Esophagus (tissue), 2 donors: ENCODE measurements around the gene HDAC9. TPM values are rescaled to one million over a fixed set of nuclear protein-coding genes. Genes with fewer than 3 reads are reported as not detected.

Experiments used
- H3K27ac ChIP-seq, 2 donors: one replicate each; pipeline ENCODE4 v1.5.1; 2013; ENCODE audit warnings: low read depth in 2 of 2, mild to moderate bottlenecking in 2 of 2, inconsistent platforms in 1 of 2, low read length in 1 of 2, moderate library complexity in 1 of 2
- H3K27me3 ChIP-seq, 2 donors: one replicate each; pipeline ENCODE4 v1.6.1; 2013; ENCODE audit warnings: low read length in 2 of 2, control low read depth in 1 of 2, mild to moderate bottlenecking in 1 of 2; ENCODE audit not compliant: insufficient read depth in 2 of 2, control insufficient read depth in 1 of 2
- H3K36me3 ChIP-seq, 2 donors: one replicate each; pipeline ENCODE4 v1.6.1; 2013; ENCODE audit warnings: low read length in 1 of 2; ENCODE audit not compliant: control insufficient read depth in 2 of 2, insufficient read depth in 2 of 2
- H3K4me1 ChIP-seq, 2 donors: one replicate each; pipeline ENCODE4 v1.6.1; 2013; ENCODE audit warnings: low read length in 1 of 2; ENCODE audit not compliant: control insufficient read depth in 2 of 2, insufficient read depth in 2 of 2
- H3K4me3 ChIP-seq, 2 donors: one replicate each; pipeline ENCODE4 v1.5.1; 2013; ENCODE audit warnings: low read length in 2 of 2, mild to moderate bottlenecking in 2 of 2, low read depth in 1 of 2, moderate library complexity in 1 of 2
- H3K9me3 ChIP-seq, 2 donors: one replicate each; pipeline ENCODE4 v1.6.1; 2013; ENCODE audit warnings: mild to moderate bottlenecking in 2 of 2, low read depth in 1 of 2, low read length in 1 of 2, moderate library complexity in 1 of 2; ENCODE audit not compliant: control insufficient read depth in 2 of 2, insufficient read depth in 1 of 2
- WGBS, 2 donors: extraction: QIAGEN DNeasy Blood & Tissue Kit; methylation state at CpG; one replicate each; pipeline ENCODE4 v1.1.7; 2013; 5-methylcytosine and 5-hydroxymethylcytosine counted together
- polyA plus RNA-seq, 2 donors: library from polyadenylated mRNA; stranded (reverse); fragments of 200-250 nt; gene quantifications; one replicate each; pipeline ENCODE4 v1.2.3, GENCODE V29; 2013
- donor health status: healthy with polysubstance abuse.
- donor health status: Bipolar disorder and iron deficiency.

HDAC9 gene
- polyA plus RNA-seq, 2 donors = 0.69 to 1.1 TPM

- Histone ChIP-seq H3K9me3 (no peaks in the 10 kb centered on the region), H3K36me3 (no peaks in the 10 kb centered on the region), H3K4me3 (no peak overlapping the region), H3K27ac (no peak overlapping the region), H3K4me1 (no peaks in the 10 kb centered on the region), H3K27me3 (no peaks in the 10 kb centered on the region)
- WGBS, 2 donors = 58% methylated on average over 2 of the region's 2 CpGs
Measured at GRCh38 chr7:18771834-18772566, 276.5 kb downstream of the HDAC9 start.

GRCh38 chr7:18772567-18772965, 277.0 kb downstream of the HDAC9 start:
- Histone ChIP-seq H3K27ac (no peak overlapping the region), H3K36me3 (no peaks in the 10 kb centered on the region), H3K27me3 (no peaks in the 10 kb centered on the region), H3K9me3 (no peaks in the 10 kb centered on the region), H3K4me1 (no peaks in the 10 kb centered on the region), H3K4me3 (no peak overlapping the region)
- 72 to 87% methylated on average over 1 of the region's 1 CpG for WGBS, 2 donors

- no peak overlapping the region for H3K27ac ChIP-seq
- H3K4me1 ChIP-seq = no peaks in the 10 kb centered on the region
- H3K9me3 ChIP-seq = no peaks in the 10 kb centered on the region
- WGBS, 2 donors = 83 to 92% methylated on average over 2 of the region's 2 CpGs
- no peaks in the 10 kb centered on the region for H3K36me3 ChIP-seq
- H3K27me3 ChIP-seq = no peaks in the 10 kb centered on the region
- no peak overlapping the region for H3K4me3 ChIP-seq
Measured at GRCh38 chr7:18777314-18777713, 281.8 kb downstream of the HDAC9 start.

- no peak overlapping the region for H3K27ac ChIP-seq
- 71 to 76% methylated on average over 3 of the region's 3 CpGs for WGBS, 2 donors
- no peaks in the 10 kb centered on the region for H3K9me3 ChIP-seq
- no peaks in the 10 kb centered on the region for H3K27me3 ChIP-seq
- no peak overlapping the region for H3K4me3 ChIP-seq
- no peaks in the 10 kb centered on the region for H3K4me1 ChIP-seq
- no peaks in the 10 kb centered on the region for H3K36me3 ChIP-seq
Measured at GRCh38 chr7:18778594-18778993, 283.0 kb downstream of the HDAC9 start.

GRCh38 chr7:18780266-18780665, 284.7 kb downstream of the HDAC9 start:
- no peak overlapping the region for H3K4me3 ChIP-seq
- no peaks in the 10 kb centered on the region for H3K27me3 ChIP-seq
- no peaks in the 10 kb centered on the region for H3K4me1 ChIP-seq
- no peaks in the 10 kb centered on the region for H3K36me3 ChIP-seq
- H3K9me3 ChIP-seq = no peaks in the 10 kb centered on the region
- H3K27ac ChIP-seq = no peak overlapping the region

- Histone ChIP-seq H3K27me3 (no peaks in the 10 kb centered on the region), H3K9me3 (no peaks in the 10 kb centered on the region), H3K4me3 (no peak overlapping the region), H3K36me3 (no peaks in the 10 kb centered on the region), H3K4me1 (no peaks in the 10 kb centered on the region), H3K27ac (no peak overlapping the region)
- WGBS, 2 donors = 82 to 90% methylated on average over 3 of the region's 3 CpGs
Measured at GRCh38 chr7:18780938-18781337, 285.4 kb downstream of the HDAC9 start.

- WGBS, 2 donors = 89 to 93% methylated on average over 5 of the region's 5 CpGs
Measured at GRCh38 chr7:18786196-18786727, 290.7 kb downstream of the HDAC9 start.

GRCh38 chr7:18786796-18787195, 291.2 kb downstream of the HDAC9 start:
- H3K27me3 ChIP-seq = no peaks in the 10 kb centered on the region
- 89 to 91% methylated on average over 2 of the region's 2 CpGs for WGBS, 2 donors
- no peak overlapping the region for H3K4me3 ChIP-seq
- H3K27ac ChIP-seq = no peak overlapping the region
- H3K4me1 ChIP-seq = no peaks in the 10 kb centered on the region
- H3K9me3 ChIP-seq = no peaks in the 10 kb centered on the region
- no peaks in the 10 kb centered on the region for H3K36me3 ChIP-seq

More at GRCh38 chr7:18786196-18786727, 290.7 kb downstream of the HDAC9 start:
- no peak overlapping the region for H3K27ac ChIP-seq
- H3K4me1 ChIP-seq = no peaks in the 10 kb centered on the region
- H3K27me3 ChIP-seq = no peaks in the 10 kb centered on the region
- H3K9me3 ChIP-seq = no peaks in the 10 kb centered on the region
- no peaks in the 10 kb centered on the region for H3K36me3 ChIP-seq
- no peak overlapping the region for H3K4me3 ChIP-seq

- Histone ChIP-seq H3K9me3 (no peaks in the 10 kb centered on the region), H3K27ac (no peak overlapping the region), H3K4me1 (no peaks in the 10 kb centered on the region), H3K27me3 (no peaks in the 10 kb centered on the region), H3K36me3 (no peaks in the 10 kb centered on the region), H3K4me3 (no peak overlapping the region)
- WGBS, 2 donors = 27 to 31% methylated on average over 2 of the region's 2 CpGs
Measured at GRCh38 chr7:18788026-18788425, 292.5 kb downstream of the HDAC9 start.
